DOHH2 (cell line): Measurements from ENCODE around the gene CHPT1.
"Not testable (repeated sequence)": the region's sequence is repeated elsewhere in the genome, so short reads cannot be mapped to it uniquely, and the experiment has no call there.

Experiments
- H3F3A ChIP-seq: fragments of 200-600 bp; sonication (generic), shearing (Covaris generic); 2 replicates; pipeline ENCODE4 v1.6.0; 2016; ENCODE audit warnings: antibody characterized with exemption, mild to moderate bottlenecking; ENCODE audit not compliant: control insufficient read depth, insufficient read depth
- H3K27ac ChIP-seq: fragments of 200-600 bp; sonication (generic); 2 replicates; pipeline ENCODE4 v1.5.1; 2014; ENCODE audit warnings: low read depth, mild to moderate bottlenecking, low read length, moderate library complexity
- H3K27me3 ChIP-seq: fragments of 200-600 bp; sonication (generic); 2 replicates; pipeline ENCODE4 v1.6.1; 2014; ENCODE audit warnings: mild to moderate bottlenecking, low read length, mixed read lengths; ENCODE audit not compliant: control insufficient read depth
- H3K36me3 ChIP-seq: fragments of 200-600 bp; sonication (generic); 2 replicates; pipeline ENCODE4 v1.6.1; 2014; ENCODE audit warnings: mild to moderate bottlenecking, low read length, moderate library complexity, mixed read lengths; ENCODE audit not compliant: control insufficient read depth
- H3K4me1 ChIP-seq: fragments of 200-600 bp; sonication (generic); 2 replicates; pipeline ENCODE4 v1.6.1; 2014; ENCODE audit warnings: mild to moderate bottlenecking, low read length, mixed read lengths; ENCODE audit not compliant: control insufficient read depth
- H3K4me2 ChIP-seq: fragments of 200-600 bp; sonication (generic); 2 replicates; pipeline ENCODE4 v1.6.0; 2014; ENCODE audit warnings: mild to moderate bottlenecking, low read length, moderate library complexity
- H3K4me3 ChIP-seq: fragments of 200-600 bp; sonication (generic); 2 replicates; pipeline ENCODE4 v1.5.1; 2014; ENCODE audit warnings: mild to moderate bottlenecking, low read length, mixed read lengths
- H3K79me2 ChIP-seq: fragments of 200-600 bp; sonication (generic); 2 replicates; pipeline ENCODE4 v1.6.1; 2014; ENCODE audit warnings: mild to moderate bottlenecking, low read length, mixed read lengths; ENCODE audit not compliant: control insufficient read depth
- H3K9me2 ChIP-seq: fragments of 200-600 bp; sonication (generic); replicated peaks from 2 replicates; pipeline ENCODE4 v1.6.1; 2014; ENCODE audit warnings: mild to moderate bottlenecking, low read length, mixed read lengths; ENCODE audit not compliant: control insufficient read depth
- H3K9me3 ChIP-seq: fragments of 200-600 bp; sonication (generic); 2 replicates; pipeline ENCODE4 v1.6.1; 2014; ENCODE audit warnings: antibody characterized with exemption, low read length, mixed read lengths; ENCODE audit not compliant: control insufficient read depth, insufficient read depth
- H4K20me1 ChIP-seq: fragments of 200-600 bp; sonication (generic); 2 replicates; pipeline ENCODE4 v1.6.0; 2014; ENCODE audit warnings: low read depth, mild to moderate bottlenecking, antibody characterized with exemption, low read length, moderate library complexity; ENCODE audit not compliant: control insufficient read depth, insufficient read depth
- EZH2phosphoT487 ChIP-seq: fragments of 200-600 bp; sonication (generic); IDR thresholded peaks from 2 replicates; pipeline ENCODE4 v1.6.1; 2017; ENCODE audit warnings: borderline replicate concordance, mild to moderate bottlenecking, antibody characterized with exemption, low read length, moderate library complexity, mixed read lengths
- TF ChIP-seq, protein P1 (sequence below): fragments of 200-600 bp; sonication (generic); IDR thresholded peaks from one replicate; pipeline ENCODE4 v1.5.1; 2014; ENCODE audit warnings: antibody characterized with exemption, mild to moderate bottlenecking, low read depth, low read length; ENCODE audit not compliant: poor library complexity, severe bottlenecking

The CHPT1 gene

DNA sequence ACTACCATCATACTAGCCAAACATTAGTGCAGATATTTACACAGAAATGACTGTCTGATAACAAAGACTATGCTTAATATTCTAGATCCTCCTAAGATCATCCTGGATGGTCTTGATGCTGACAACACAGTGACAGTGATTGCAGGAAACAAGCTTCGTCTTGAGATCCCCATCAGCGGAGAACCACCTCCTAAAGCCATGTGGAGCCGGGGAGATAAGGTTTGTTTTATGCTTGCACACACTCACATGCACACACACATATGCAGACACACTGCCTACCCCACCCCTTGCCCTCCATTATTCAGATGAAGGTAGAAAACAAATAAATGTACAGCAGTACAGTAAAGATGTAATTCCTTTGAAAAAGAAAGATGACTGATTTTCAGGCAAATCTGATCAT is 44.4 kb upstream of the CHPT1 start:
- Histone ChIP-seq H3K4me2 (no peak overlapping the region), H3K36me3 (no peaks in the 10 kb centered on the region), H3K4me1 (peaks cover 15% of the 10 kb centered on the region), H3K27ac (no peak overlapping the region), H3K9me3 (no peaks in the 10 kb centered on the region), H3K27me3 (no peaks in the 10 kb centered on the region), H3F3A (no peaks in the 10 kb centered on the region), H4K20me1 (no peaks in the 10 kb centered on the region), H3K79me2 (no peaks in the 10 kb centered on the region), H3K9me2 (no peaks in the 10 kb centered on the region), H3K4me3 (no peak overlapping the region)
- TF ChIP-seq, protein P1, sequence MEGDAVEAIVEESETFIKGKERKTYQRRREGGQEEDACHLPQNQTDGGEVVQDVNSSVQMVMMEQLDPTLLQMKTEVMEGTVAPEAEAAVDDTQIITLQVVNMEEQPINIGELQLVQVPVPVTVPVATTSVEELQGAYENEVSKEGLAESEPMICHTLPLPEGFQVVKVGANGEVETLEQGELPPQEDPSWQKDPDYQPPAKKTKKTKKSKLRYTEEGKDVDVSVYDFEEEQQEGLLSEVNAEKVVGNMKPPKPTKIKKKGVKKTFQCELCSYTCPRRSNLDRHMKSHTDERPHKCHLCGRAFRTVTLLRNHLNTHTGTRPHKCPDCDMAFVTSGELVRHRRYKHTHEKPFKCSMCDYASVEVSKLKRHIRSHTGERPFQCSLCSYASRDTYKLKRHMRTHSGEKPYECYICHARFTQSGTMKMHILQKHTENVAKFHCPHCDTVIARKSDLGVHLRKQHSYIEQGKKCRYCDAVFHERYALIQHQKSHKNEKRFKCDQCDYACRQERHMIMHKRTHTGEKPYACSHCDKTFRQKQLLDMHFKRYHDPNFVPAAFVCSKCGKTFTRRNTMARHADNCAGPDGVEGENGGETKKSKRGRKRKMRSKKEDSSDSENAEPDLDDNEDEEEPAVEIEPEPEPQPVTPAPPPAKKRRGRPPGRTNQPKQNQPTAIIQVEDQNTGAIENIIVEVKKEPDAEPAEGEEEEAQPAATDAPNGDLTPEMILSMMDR, result no peak
- TF ChIP-seq EZH2phosphoT487, result no peak

DNA sequence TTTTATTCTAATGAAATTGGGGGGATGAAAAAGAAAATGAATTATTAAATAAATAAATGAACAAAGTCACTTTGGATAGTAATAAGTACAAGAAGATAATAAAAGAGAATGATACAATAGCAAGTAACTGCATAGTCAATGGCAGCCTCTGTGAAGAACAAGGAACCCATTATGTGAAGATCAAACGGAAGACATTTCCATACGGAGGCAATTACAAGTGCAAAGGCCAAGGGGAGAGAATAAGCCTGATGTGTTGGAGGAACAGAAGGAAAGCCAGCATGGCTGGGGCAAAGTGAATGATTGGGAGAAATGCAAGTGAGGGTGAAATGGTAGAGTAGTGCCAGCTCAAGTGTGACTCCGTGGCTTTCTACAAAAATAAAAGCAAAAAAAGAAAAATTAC is 43.9 kb upstream of the CHPT1 start:
- no peak overlapping the region for H3K4me3 ChIP-seq

DNA sequence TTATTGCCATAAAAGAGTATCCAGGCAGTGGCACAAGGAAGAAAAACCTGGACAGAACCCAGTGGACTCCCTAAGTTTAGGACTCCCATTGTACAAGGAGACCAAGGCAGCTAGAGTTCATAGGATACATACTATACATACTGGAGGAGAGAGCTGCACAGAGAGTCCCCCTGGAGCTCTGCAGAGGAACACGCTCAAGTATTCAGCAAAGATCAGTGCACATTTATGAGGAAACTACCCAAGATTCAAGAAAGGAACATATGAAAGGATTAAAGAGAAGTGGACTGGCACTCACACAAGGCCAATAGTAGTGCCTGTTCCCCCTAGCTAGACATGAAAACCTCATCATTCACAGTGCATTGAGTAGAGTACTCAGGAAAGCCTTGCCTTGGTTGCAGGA is 43.0 kb upstream of the CHPT1 start:
- TF ChIP-seq EZH2phosphoT487, result no peak
- TF ChIP-seq, protein P1, result no peak
- no peaks in the 10 kb centered on the region for H3K36me3 ChIP-seq

More for the DNA sequence above, 43.9 kb upstream of the CHPT1 start:
- no peaks in the 10 kb centered on the region for H3K9me2 ChIP-seq
- no peaks in the 10 kb centered on the region for H3F3A ChIP-seq
- H4K20me1 ChIP-seq, result no peaks in the 10 kb centered on the region
- TF ChIP-seq EZH2phosphoT487, result no peak
- TF ChIP-seq, protein P1, result no peak
- H3K36me3 ChIP-seq, result no peaks in the 10 kb centered on the region
- no peaks in the 10 kb centered on the region for H3K79me2 ChIP-seq
- H3K4me1 ChIP-seq, result peaks cover 15% of the 10 kb centered on the region
- no peaks in the 10 kb centered on the region for H3K9me3 ChIP-seq
- H3K27ac ChIP-seq, result no peak overlapping the region
- no peaks in the 10 kb centered on the region for H3K27me3 ChIP-seq
- no peak overlapping the region for H3K4me2 ChIP-seq

DNA sequence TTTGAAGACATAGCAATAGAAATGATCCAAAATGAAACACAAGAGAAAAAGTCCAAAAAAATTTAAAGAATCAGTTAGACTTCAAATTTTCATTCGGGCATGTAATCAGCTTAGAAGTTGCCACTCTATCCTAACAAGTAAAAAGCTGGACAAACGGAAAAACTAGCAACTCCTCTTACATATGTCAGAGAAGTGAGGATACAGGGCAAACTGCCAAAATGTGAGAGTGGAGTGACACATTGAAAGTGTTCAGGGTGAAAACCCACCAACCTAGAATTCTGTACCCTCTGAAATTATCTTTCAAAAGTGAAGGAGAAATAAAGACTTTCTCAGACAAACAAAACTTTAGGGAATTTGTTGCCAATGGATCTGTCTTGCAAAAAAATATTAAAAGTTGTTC is 42.0 kb upstream of the CHPT1 start:
- TF ChIP-seq, protein P1, result no peak
- H3K9me3 ChIP-seq, result no peaks in the 10 kb centered on the region
- H3K4me1 ChIP-seq, result peaks cover 15% of the 10 kb centered on the region
- no peaks in the 10 kb centered on the region for H3K36me3 ChIP-seq
- H3F3A ChIP-seq, result no peaks in the 10 kb centered on the region
- H3K4me3 ChIP-seq, result no peak overlapping the region
- no peaks in the 10 kb centered on the region for H4K20me1 ChIP-seq
- no peaks in the 10 kb centered on the region for H3K79me2 ChIP-seq
- H3K27ac ChIP-seq, result no peak overlapping the region
- H3K4me2 ChIP-seq, result no peak overlapping the region
- no peaks in the 10 kb centered on the region for H3K9me2 ChIP-seq
- no peaks in the 10 kb centered on the region for H3K27me3 ChIP-seq

More for the DNA sequence above, 43.0 kb upstream of the CHPT1 start:
- Histone ChIP-seq H3K9me2 (no peaks in the 10 kb centered on the region), H3K4me2 (no peak overlapping the region), H4K20me1 (no peaks in the 10 kb centered on the region), H3K9me3 (no peaks in the 10 kb centered on the region), H3K4me1 (peaks cover 15% of the 10 kb centered on the region), H3K27me3 (no peaks in the 10 kb centered on the region), H3K79me2 (no peaks in the 10 kb centered on the region), H3K27ac (no peak overlapping the region), H3K4me3 (no peak overlapping the region), H3F3A (no peaks in the 10 kb centered on the region)

DNA sequence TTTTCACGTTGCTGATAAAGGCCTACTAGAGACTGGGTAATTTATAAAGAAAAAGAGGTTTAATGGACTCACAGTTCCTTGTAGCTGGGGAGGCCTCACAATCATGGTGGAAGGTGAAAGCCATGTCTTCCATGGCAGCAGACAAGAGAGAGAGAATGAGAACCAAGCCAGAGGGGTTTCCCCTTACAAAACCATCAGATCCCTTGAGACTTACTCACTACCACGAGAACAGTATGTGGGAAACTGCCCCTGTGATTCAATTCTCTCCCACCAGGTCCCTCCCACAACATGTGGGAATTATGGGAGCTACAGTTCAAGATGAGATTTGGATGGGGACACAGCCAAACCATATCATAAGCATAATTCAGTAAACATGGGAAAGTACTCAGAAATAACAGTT is 36.8 kb upstream of the CHPT1 start:
- not testable (repeated sequence) for H4K20me1 ChIP-seq, H3K4me1 ChIP-seq, H3K4me3 ChIP-seq, H3K4me2 ChIP-seq, H3K27ac ChIP-seq, H3F3A ChIP-seq, H3K79me2 ChIP-seq, H3K27me3 ChIP-seq, H3K9me3 ChIP-seq, H3K9me2 ChIP-seq, H3K36me3 ChIP-seq
